Upper lobe of right lung (tissue), 1 donor: ENCODE results near the gene SPARC. TPM values are rescaled to one million over a fixed set of nuclear protein-coding genes. Genes with fewer than 3 reads are reported as not detected.

ENCODE experiments used
- ATAC-seq: fragments of 200-7000 bp; cut with Tn5 transposase; one replicate; pipeline ENCODE4 v1.9.1; 2020; ENCODE audit warnings: mild to moderate bottlenecking, moderate library complexity
- DNase-seq: peaks from one replicate; pipeline ENCODE4 v3.0.0-alpha.2; 2020
- H3K27ac ChIP-seq: fragments of 200-600 bp; one replicate; pipeline ENCODE4 v1.8.0; 2022
- H3K27me3 ChIP-seq: fragments of 200-600 bp; one replicate; pipeline ENCODE4 v1.8.0; 2022; ENCODE audit warnings: mild to moderate bottlenecking
- H3K36me3 ChIP-seq: fragments of 200-600 bp; one replicate; pipeline ENCODE4 v1.8.0; 2022
- H3K4me1 ChIP-seq: fragments of 200-600 bp; one replicate; pipeline ENCODE4 v1.8.0; 2022
- H3K4me3 ChIP-seq: fragments of 200-600 bp; one replicate; pipeline ENCODE4 v1.8.0; 2022; ENCODE audit warnings: mild to moderate bottlenecking
- H3K9me3 ChIP-seq: fragments of 200-600 bp; one replicate; pipeline ENCODE4 v1.8.0; 2022
- intact Hi-C: fragments of 100-400 bp; cut with DNase I; formaldehyde crosslinking; loops from one replicate; pipeline ENCODE4 v1.11.0; 2022
- total RNA-seq: library from RNA; stranded (reverse); fragmentation: NEBNext Ultra II Directional; extraction: Animal tissue kit (Norgen Biotek cat#: 25700); gene quantifications from one replicate; pipeline ENCODE4 v1.2.1, GENCODE V29; 2021
- TF ChIP-seq, protein P1 (sequence below): fragments of 200-600 bp; IDR thresholded peaks from one replicate; pipeline ENCODE4 v1.8.0; 2022; ENCODE audit warnings: antibody characterized with exemption
- donor health status: DM: no; HTN: yes; CAD: no; lungs with severe emphysema.

Gene SPARC
- total RNA-seq, 1 donor from 2014 or later = 1,248 TPM

DNA sequence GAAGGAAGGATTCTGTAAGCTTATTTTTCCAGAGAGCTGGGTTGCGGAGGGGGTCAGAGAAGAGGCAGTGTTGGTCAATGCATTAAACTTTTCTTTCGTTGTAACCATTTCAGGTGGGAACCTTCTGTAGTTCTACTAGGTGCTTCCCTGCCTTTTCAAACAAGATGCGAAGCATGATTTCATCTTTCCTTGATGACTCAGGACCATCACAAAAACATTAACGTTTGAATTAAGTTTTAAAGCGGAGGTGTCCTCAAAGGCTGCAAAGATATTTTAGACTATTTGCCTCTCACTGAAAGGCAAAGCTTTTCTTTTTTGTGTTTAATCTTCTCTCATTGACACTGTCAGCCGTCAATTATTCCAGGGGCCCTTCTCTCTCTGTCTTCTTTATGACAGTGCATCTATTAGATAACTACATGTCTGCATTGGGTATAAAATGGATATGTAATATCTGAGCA is 69.3 kb downstream of the SPARC start:
- intact Hi-C loops = no loop called here
- DNase-seq (no peak), ATAC-seq (no peak)
- Histone ChIP-seq H3K9me3 (no peaks in the 10 kb centered on the region), H3K27me3 (no peaks in the 10 kb centered on the region), H3K27ac (no peak overlapping the region), H3K4me1 (no peaks in the 10 kb centered on the region), H3K36me3 (no peaks in the 10 kb centered on the region), H3K4me3 (no peak overlapping the region)
- TF ChIP-seq, protein P1, sequence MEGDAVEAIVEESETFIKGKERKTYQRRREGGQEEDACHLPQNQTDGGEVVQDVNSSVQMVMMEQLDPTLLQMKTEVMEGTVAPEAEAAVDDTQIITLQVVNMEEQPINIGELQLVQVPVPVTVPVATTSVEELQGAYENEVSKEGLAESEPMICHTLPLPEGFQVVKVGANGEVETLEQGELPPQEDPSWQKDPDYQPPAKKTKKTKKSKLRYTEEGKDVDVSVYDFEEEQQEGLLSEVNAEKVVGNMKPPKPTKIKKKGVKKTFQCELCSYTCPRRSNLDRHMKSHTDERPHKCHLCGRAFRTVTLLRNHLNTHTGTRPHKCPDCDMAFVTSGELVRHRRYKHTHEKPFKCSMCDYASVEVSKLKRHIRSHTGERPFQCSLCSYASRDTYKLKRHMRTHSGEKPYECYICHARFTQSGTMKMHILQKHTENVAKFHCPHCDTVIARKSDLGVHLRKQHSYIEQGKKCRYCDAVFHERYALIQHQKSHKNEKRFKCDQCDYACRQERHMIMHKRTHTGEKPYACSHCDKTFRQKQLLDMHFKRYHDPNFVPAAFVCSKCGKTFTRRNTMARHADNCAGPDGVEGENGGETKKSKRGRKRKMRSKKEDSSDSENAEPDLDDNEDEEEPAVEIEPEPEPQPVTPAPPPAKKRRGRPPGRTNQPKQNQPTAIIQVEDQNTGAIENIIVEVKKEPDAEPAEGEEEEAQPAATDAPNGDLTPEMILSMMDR = no peak

DNA sequence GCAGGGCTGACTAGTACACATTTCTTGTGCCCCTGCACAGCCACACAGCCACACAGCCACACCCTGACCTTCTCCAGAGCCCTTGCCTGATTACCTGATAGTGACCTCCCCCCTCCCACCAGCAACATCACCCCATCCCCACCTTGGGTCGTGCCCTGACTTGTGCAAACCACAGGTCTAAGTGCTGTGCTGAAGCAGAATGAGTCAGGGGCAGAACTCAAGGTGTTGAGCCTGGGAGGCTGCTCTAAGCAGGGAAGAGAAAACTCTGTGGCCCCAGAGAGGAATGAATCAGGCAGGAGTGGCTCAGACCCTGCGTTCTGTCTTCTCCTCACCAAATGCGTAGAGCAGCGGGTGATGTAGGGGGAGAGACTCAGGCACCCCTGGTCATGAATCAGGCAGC is 71.3 kb downstream of the SPARC start:
- Histone ChIP-seq H3K9me3 (no peaks in the 10 kb centered on the region), H3K4me3 (no peak overlapping the region), H3K27ac (no peak overlapping the region), H3K4me1 (no peaks in the 10 kb centered on the region), H3K36me3 (no peaks in the 10 kb centered on the region), H3K27me3 (no peaks in the 10 kb centered on the region)
- intact Hi-C loops = no loop called here
- ATAC-seq (no peak), DNase-seq (no peak)
- TF ChIP-seq, protein P1 = no peak

DNA sequence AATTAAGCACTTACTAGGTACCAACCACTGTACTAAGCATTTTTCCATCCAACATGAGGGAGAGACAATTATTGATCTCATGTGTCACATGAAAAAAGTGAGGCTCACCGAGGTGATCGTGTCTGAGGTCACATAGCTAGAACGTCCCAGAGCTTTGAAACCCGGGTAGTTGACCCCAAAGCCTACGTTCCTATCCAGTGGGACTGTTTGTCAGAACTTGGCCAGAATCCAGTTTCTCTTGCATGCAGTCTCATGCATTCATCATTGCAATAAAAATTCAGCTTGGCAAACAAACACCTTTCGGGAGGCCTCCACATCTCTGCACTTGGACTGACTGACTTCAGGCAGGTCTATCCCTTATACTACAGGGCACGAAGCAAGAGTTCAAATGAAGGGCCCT is 72.2 kb downstream of the SPARC start:
- Histone ChIP-seq H3K9me3 (no peaks in the 10 kb centered on the region), H3K4me1 (no peaks in the 10 kb centered on the region), H3K27me3 (no peaks in the 10 kb centered on the region), H3K27ac (no peak overlapping the region), H3K4me3 (no peak overlapping the region), H3K36me3 (no peaks in the 10 kb centered on the region)
- ATAC-seq (no peak), DNase-seq (no peak)
- intact Hi-C loops = no loop called here
- TF ChIP-seq, protein P1 = no peak

DNA sequence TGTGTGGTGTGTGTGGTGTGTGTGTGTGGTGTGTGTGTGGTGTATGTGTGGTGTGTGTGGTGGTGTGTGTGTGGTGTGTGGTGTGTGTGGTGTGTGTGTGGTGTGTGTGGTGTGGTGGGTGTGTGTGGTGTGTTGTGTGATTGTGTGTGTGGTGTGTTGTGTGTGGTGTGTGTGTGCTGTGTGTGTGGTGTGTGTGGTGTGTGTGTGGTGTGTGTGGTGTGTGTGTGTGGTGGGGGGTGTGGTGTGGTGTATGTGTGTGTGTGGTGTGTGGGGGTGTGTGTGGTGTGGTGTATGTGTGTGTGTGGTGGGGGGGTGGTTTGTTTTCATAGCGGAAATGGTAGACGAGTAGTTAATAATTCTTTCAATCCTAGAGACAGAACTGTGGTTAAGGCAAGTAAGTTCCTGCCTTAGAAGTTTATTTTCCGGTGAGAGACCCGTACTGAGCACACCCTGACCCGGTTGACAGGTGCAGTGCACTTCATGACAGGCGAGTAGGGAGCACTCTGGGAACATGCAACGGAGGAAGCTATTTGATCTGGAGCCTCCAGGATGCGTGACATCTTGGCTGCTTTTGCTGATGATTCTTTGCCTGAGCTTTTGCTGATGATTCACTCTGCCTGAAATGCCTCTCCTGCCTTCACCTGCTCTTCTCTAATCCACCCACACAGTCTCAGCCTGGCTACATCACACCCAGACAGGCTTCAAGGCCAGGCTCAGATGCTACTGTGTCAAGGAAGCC is 73.9 kb downstream of the SPARC start:
- intact Hi-C loops = no loop called here
- H3K27me3 ChIP-seq = no peaks in the 10 kb centered on the region
- no peaks in the 10 kb centered on the region for H3K4me1 ChIP-seq
- H3K27ac ChIP-seq = no peak overlapping the region
- TF ChIP-seq, protein P1 = no peak
- DNase-seq (no peak), ATAC-seq (no peak)
- no peaks in the 10 kb centered on the region for H3K9me3 ChIP-seq
- H3K36me3 ChIP-seq = no peaks in the 10 kb centered on the region
- no peak overlapping the region for H3K4me3 ChIP-seq

DNA sequence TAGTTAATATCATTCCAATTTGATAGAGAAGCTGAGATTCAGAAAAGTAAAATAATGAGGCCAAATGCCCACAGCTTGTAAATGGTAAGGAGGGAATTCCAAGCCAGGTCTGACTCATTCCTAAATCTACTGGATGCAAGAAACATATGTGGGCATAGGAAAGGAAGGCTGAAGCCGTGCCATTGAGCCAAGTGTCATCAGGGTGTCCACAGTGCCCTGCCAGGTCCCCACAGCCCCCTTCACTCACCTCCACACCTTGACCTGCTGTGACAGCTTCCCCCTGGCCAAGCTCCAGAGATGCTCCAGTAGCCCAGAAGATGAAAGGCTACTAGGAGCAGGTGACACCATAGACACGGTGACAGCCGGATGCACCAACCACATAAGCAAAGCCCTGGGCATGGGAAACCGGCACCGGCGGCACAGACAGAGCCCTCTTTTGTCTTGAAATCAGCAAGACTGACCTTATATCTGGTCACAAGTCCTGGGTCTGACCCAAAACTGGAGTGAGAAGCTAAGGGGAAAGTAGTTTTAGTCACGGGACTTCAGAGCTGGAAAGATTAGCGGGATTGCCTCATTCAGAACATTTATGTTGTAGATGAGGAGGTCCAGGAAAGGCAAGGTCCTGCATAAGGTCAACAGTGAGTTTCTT is 75.5 kb downstream of the SPARC start:
- DNase-seq (no peak), ATAC-seq (no peak)
- TF ChIP-seq, protein P1 = no peak
- H3K4me1 ChIP-seq = no peaks in the 10 kb centered on the region
- no peak overlapping the region for H3K27ac ChIP-seq
- H3K36me3 ChIP-seq = no peaks in the 10 kb centered on the region
- no peaks in the 10 kb centered on the region for H3K9me3 ChIP-seq
- no peaks in the 10 kb centered on the region for H3K27me3 ChIP-seq
- no peak overlapping the region for H3K4me3 ChIP-seq
- intact Hi-C loops = no loop called here

Other genes starting within 250 kb of the SPARC start
- gene SLC36A1, start 239.3 kb downstream of the SPARC start, total RNA-seq = 9.6 TPM
- gene FAT2, start 95.6 kb downstream of the SPARC start, total RNA-seq = 0.41 TPM
- gene ATOX1, start 71.7 kb upstream of the SPARC start, total RNA-seq = 62.4 TPM
- 158 TPM for gene G3BP1, start 85.0 kb upstream of the SPARC start, total RNA-seq
- gene GLRA1, start 237.9 kb upstream of the SPARC start, total RNA-seq = not detected